Measurements from ENCODE around the gene DHRS11. TPM values are rescaled to one million over a fixed set of nuclear protein-coding genes. Genes with fewer than 3 reads are reported as not detected.

DHRS11 gene
- total RNA-seq, 2 experiments from 2014 or later = 2.9 to 4.0 TPM

GRCh38 chr17:36647636-36648035 is 56.0 kb downstream of the DHRS11 start:
- ATAC-seq (ENCODE audit: poor library complexity) = no peak
- no peaks in the 10 kb centered on the region for H3K9me3 ChIP-seq (ENCODE audit: control insufficient read depth in 1 of 2, insufficient read depth in 1 of 2, low read length in 2 of 2)
- no peak for DNase-seq
- H3K27me3 ChIP-seq (ENCODE audit: control insufficient read depth in 1 of 2, insufficient read depth in 2 of 2, low read length in 2 of 2) = peaks cover 26 to 29% of the 10 kb centered on the region in 2 experiments
- no peaks in the 10 kb centered on the region for H3K36me3 ChIP-seq (ENCODE audit: insufficient read depth, low read length)
- Mint-ChIP-seq H3K9me3 (no peaks in the 10 kb centered on the region), H3K4me3 (no peak overlapping the region), H3K36me3 (ENCODE audit: low read depth) (no peaks in the 10 kb centered on the region), H3K4me1 (ENCODE audit: low read depth) (peaks cover 8% of the 10 kb centered on the region), H3K27ac (no peak overlapping the region), H3K27me3 (peaks cover 81% of the 10 kb centered on the region)
- H3K4me1 ChIP-seq (ENCODE audit: insufficient read depth, low read length) = peaks cover 2% of the 10 kb centered on the region
- H3K4me3 ChIP-seq (ENCODE audit: low read length) = no peak overlapping the region
- POLR2A ChIA-PET = no interaction called here
- no peak overlapping the region for H3K27ac ChIP-seq (ENCODE audit: low read depth in 1 of 2, low read length in 2 of 2)
- CTCF ChIA-PET = no interaction called here
- intact Hi-C loops (cut with DNase I, micrococcal nuclease) = no loop called here
- no peak for TF ChIP-seq CTCF (IDR thresholded peaks at IDR 0.05)

GRCh38 chr17:36650096-36650775 is 58.6 kb downstream of the DHRS11 start:
- CTCF ChIA-PET = no interaction called here
- H3K27ac ChIP-seq (ENCODE audit: low read depth in 1 of 2, low read length in 2 of 2) = no peak overlapping the region
- H3K27me3 ChIP-seq (ENCODE audit: control insufficient read depth in 1 of 2, insufficient read depth in 2 of 2, low read length in 2 of 2) = peaks cover 13 to 15% of the 10 kb centered on the region in 2 experiments
- Mint-ChIP-seq H3K9me3 (no peaks in the 10 kb centered on the region), H3K27me3 (peaks cover 72% of the 10 kb centered on the region), H3K27ac (no peak overlapping the region), H3K4me3 (no peak overlapping the region), H3K4me1 (ENCODE audit: low read depth) (no peaks in the 10 kb centered on the region), H3K36me3 (ENCODE audit: low read depth) (no peaks in the 10 kb centered on the region)
- intact Hi-C loops (cut with DNase I, micrococcal nuclease) = no loop called here
- no peaks in the 10 kb centered on the region for H3K9me3 ChIP-seq (ENCODE audit: control insufficient read depth in 1 of 2, insufficient read depth in 1 of 2, low read length in 2 of 2)
- ATAC-seq (ENCODE audit: poor library complexity) (no peak), DNase-seq (no peak)
- TF ChIP-seq CTCF (IDR thresholded peaks at IDR 0.05) = no peak
- POLR2A ChIA-PET = interaction anchor here (0.6 kb wide), 1 partner anchor 1310 kb away, joined by 4 read pairs; no protein-coding TSS in a partner anchor
- H3K36me3 ChIP-seq (ENCODE audit: insufficient read depth, low read length) = no peaks in the 10 kb centered on the region
- H3K4me1 ChIP-seq (ENCODE audit: insufficient read depth, low read length) = no peaks in the 10 kb centered on the region
- no peak overlapping the region for H3K4me3 ChIP-seq (ENCODE audit: low read length)

Other genes with a start within 250 kb of the DHRS11 start
- gene TBC1D3H, start 203.4 kb upstream of the DHRS11 start, total RNA-seq = not detected
- gene ZNHIT3, start 105.2 kb upstream of the DHRS11 start, total RNA-seq = 10 to 100 TPM; 70.2 to 73.9 TPM
- gene MYO19, start 57.0 kb upstream of the DHRS11 start, total RNA-seq = 10 to 100 TPM; 64.4 to 70.5 TPM
- 1 to 10 TPM; 3.3 to 3.4 TPM for gene PIGW, start 56.9 kb upstream of the DHRS11 start, total RNA-seq
- gene GGNBP2, start 47.0 kb upstream of the DHRS11 start, total RNA-seq = 100 to 1,000 TPM; 216 to 228 TPM
- gene MRM1, start 9.7 kb downstream of the DHRS11 start, total RNA-seq = 1 to 10 TPM in 1 of 2 experiments, under 1 TPM in 1; 0.81 to 1.1 TPM